ENCODE measurements around the gene COL5A1.

The COL5A1 gene

GRCh38 chr9:134828892-134829291 is 187.3 kb downstream of the COL5A1 start:
- TF ChIP-seq, protein P1, sequence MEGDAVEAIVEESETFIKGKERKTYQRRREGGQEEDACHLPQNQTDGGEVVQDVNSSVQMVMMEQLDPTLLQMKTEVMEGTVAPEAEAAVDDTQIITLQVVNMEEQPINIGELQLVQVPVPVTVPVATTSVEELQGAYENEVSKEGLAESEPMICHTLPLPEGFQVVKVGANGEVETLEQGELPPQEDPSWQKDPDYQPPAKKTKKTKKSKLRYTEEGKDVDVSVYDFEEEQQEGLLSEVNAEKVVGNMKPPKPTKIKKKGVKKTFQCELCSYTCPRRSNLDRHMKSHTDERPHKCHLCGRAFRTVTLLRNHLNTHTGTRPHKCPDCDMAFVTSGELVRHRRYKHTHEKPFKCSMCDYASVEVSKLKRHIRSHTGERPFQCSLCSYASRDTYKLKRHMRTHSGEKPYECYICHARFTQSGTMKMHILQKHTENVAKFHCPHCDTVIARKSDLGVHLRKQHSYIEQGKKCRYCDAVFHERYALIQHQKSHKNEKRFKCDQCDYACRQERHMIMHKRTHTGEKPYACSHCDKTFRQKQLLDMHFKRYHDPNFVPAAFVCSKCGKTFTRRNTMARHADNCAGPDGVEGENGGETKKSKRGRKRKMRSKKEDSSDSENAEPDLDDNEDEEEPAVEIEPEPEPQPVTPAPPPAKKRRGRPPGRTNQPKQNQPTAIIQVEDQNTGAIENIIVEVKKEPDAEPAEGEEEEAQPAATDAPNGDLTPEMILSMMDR (conservative IDR thresholded peaks at IDR 0.05; ENCODE audit: control insufficient read depth, insufficient read depth, low read depth, low read length), result no peak
- H3K4me3 ChIP-seq (ENCODE audit: control insufficient read depth, low read depth, low read length), result no peak overlapping the region
- no peak for DNase-seq (ENCODE audit: low read depth)

DNA sequence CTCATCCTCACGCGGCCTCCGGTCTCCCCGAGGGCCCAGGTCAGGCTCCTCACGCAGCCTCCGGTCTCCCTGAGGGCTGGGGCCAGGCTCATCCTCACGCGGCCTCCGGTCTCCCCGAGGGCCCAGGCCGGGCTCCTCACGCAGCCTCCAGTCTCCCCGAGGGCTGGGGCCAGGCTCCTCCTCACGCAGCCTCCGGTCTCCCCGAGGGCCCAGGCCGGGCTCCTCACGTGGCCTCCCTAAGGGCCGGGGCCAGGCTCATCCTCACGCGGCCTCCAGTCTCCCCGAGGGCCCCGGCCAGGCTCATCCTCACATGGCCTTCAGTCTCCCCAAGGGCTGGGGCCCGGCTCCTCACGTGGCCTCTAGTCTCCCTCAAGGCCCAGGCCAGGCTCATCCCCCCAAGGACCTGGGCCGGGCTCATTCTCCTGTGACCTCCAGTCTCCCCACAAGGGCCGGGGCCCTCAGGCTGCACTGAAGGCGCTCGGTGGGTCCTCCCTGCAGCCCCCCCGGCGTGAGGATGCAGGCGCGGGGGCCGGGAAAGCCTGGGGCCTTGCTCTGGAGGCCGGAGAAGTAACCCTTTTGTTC is 187.8 kb downstream of the COL5A1 start:
- TF ChIP-seq, protein P1 (conservative IDR thresholded peaks at IDR 0.05; ENCODE audit: control insufficient read depth, insufficient read depth, low read depth, low read length), result no peak

DNA sequence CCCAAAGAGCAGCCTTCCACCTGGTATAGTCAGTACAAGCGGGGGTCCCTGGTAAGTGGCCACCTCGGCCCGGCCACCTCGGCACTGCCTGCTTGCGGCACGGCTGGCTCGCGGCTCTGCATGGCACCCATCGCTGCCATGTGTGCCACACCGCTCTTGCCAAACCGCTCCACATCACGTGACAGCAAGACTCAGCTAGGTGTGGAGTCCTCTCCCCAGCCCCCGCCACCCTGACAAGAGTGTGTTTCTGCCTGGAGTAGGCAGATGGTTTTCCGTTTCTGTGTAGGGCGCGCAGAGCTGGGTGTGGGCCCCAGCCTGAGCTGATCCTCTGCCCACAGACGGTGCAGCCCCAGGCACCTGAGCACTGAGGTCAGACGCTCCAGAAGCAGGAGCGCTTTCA is 188.5 kb downstream of the COL5A1 start:
- TF ChIP-seq, protein P1 (conservative IDR thresholded peaks at IDR 0.05; ENCODE audit: control insufficient read depth, insufficient read depth, low read depth, low read length), result no peak
- no peak overlapping the region for H3K4me3 ChIP-seq (ENCODE audit: control insufficient read depth, low read depth, low read length)
- DNase-seq (ENCODE audit: low read depth), result no peak

More for the DNA sequence above, 187.8 kb downstream of the COL5A1 start:
- DNase-seq (ENCODE audit: low read depth), result no peak
- no peak overlapping the region for H3K4me3 ChIP-seq (ENCODE audit: control insufficient read depth, low read depth, low read length)

GRCh38 chr9:134830926-134831720 is 189.5 kb downstream of the COL5A1 start:
- DNase-seq (ENCODE audit: low read depth), result no peak
- TF ChIP-seq, protein P1 (conservative IDR thresholded peaks at IDR 0.05; ENCODE audit: control insufficient read depth, insufficient read depth, low read depth, low read length), result no peak
- H3K4me3 ChIP-seq (ENCODE audit: control insufficient read depth, low read depth, low read length), result no peak overlapping the region

DNA sequence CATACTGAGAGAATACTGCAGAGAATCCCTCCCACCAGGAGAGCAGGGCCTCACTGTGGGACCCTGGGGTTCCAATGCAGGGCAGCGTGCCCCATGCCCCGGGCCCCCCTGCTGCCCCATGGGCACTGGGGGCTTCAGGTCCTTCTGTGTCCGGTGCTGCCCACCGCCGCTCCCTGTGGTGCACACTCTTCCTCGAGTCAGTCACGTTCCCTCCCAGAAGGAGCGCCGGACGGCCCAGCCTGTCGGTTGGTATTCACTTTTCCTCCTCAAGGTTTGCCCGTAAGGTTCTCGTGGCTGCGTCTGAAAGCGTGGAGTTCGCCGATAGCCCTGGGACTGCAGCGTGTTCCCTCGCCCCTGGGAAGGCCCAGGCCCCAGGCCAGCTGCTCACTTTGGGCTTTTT is 190.9 kb downstream of the COL5A1 start:
- TF ChIP-seq, protein P1 (conservative IDR thresholded peaks at IDR 0.05; ENCODE audit: control insufficient read depth, insufficient read depth, low read depth, low read length), result no peak
- DNase-seq (ENCODE audit: low read depth), result no peak
- H3K4me3 ChIP-seq (ENCODE audit: control insufficient read depth, low read depth, low read length), result no peak overlapping the region

DNA sequence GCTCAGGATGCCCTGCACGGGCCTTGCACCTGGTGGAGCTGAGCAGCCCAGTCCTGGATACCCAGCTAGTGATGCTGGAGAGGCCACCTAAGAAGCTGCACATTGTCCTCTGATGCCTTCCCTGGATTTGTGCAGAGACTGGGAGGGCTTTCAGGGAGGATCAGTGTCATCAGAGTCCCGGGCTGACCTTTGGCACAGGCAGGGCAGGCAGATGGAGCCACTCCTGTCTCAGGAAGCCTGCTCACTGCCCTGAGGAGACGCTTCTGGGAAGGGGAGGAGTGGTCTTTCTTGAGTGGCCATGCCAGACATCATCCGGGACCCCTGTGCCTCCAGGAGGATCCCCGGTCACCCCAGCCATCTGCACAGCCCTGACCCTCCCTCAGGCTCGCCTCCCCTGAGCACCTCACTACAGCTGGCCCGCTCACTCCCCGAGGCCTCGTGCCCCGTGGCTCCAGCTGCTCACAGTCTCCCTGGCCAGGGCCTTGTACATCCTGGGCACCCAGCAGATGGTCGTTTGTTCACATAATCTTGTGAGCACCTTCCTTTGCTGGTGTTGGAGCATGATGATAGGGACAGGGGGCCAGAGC is 191.8 kb downstream of the COL5A1 start:
- TF ChIP-seq, protein P1 (conservative IDR thresholded peaks at IDR 0.05; ENCODE audit: control insufficient read depth, insufficient read depth, low read depth, low read length), result no peak
- H3K4me3 ChIP-seq (ENCODE audit: control insufficient read depth, low read depth, low read length), result no peak overlapping the region
- no peak for DNase-seq (ENCODE audit: low read depth)
